Neural progenitor cell (in vitro differentiated cells): ENCODE measurements around the gene CFDP1. TPM values are rescaled to one million over a fixed set of nuclear protein-coding genes. Genes with fewer than 3 reads are reported as not detected.
A peak's percentile ranks its signal among the peaks of the same experiment; 100 is the strongest.

Experiments
- DNase-seq: peaks from one replicate; pipeline ENCODE4 v3.0.0-alpha.2; 2016; ENCODE audit warnings: low spot score
- H2AFZ ChIP-seq: fragments of 200-600 bp; sonication (generic); replicated peaks from 2 replicates; pipeline ENCODE4 v1.6.1; 2016; ENCODE audit warnings: antibody characterized with exemption
- H3F3A ChIP-seq: fragments of 200-600 bp; sonication (generic); 2 replicates; pipeline ENCODE4 v1.6.1; 2016; ENCODE audit warnings: antibody characterized with exemption, low read depth
- H3K27ac ChIP-seq: fragments of 200-600 bp; sonication (generic); 2 replicates; pipeline ENCODE4 v1.5.1; 2016; ENCODE audit warnings: mild to moderate bottlenecking
- H3K27me3 ChIP-seq: fragments of 200-600 bp; sonication (generic); 2 replicates; pipeline ENCODE4 v1.6.1; 2016; ENCODE audit warnings: mild to moderate bottlenecking, moderate library complexity
- H3K36me3 ChIP-seq: fragments of 200-600 bp; sonication (generic); 2 replicates; pipeline ENCODE4 v1.5.1; 2016
- H3K4me1 ChIP-seq: fragments of 200-600 bp; sonication (generic); 2 replicates; pipeline ENCODE4 v1.6.1; 2016; ENCODE audit warnings: mixed run types
- H3K4me2 ChIP-seq: fragments of 200-600 bp; sonication (generic); 2 replicates; pipeline ENCODE4 v1.6.1; 2016
- H3K4me3 ChIP-seq: fragments of 200-600 bp; sonication (generic); 2 replicates; pipeline ENCODE4 v1.5.1; 2016
- H3K79me2 ChIP-seq: fragments of 200-600 bp; sonication (generic); 2 replicates; pipeline ENCODE4 v1.6.1; 2016; ENCODE audit warnings: low read depth
- H3K9ac ChIP-seq: fragments of 200-600 bp; sonication (generic); 2 replicates; pipeline ENCODE4 v1.6.1; 2016
- H3K9me3 ChIP-seq: fragments of 200-600 bp; sonication (generic); 2 replicates; pipeline ENCODE4 v1.5.1; 2016; ENCODE audit warnings: low read depth
- H4K20me1 ChIP-seq: fragments of 200-600 bp; sonication (generic); 2 replicates; pipeline ENCODE4 v1.6.1; 2016; ENCODE audit warnings: low read depth
- H3K27ac Mint-ChIP-seq: 3 replicates; pipeline ENCODE4 v1.8.0; 2021; ENCODE audit warnings: mixed read lengths
- H3K27me3 Mint-ChIP-seq: 2 replicates; pipeline ENCODE4 v1.8.0; 2022; ENCODE audit warnings: low read depth, mild to moderate bottlenecking, inconsistent platforms, moderate library complexity, mixed read lengths; ENCODE audit not compliant: insufficient read depth
- H3K36me3 Mint-ChIP-seq: 3 replicates; pipeline ENCODE4 v1.8.0; 2021; ENCODE audit warnings: mixed read lengths
- H3K4me1 Mint-ChIP-seq: 3 replicates; pipeline ENCODE4 v1.8.0; 2021; ENCODE audit warnings: mixed read lengths
- H3K4me3 Mint-ChIP-seq: 3 replicates; pipeline ENCODE4 v1.8.0; 2021; ENCODE audit warnings: mild to moderate bottlenecking, moderate library complexity, mixed read lengths
- H3K9me3 Mint-ChIP-seq: 3 replicates; pipeline ENCODE4 v1.8.0; 2020; ENCODE audit warnings: mixed read lengths
- EZH2 ChIP-seq: fragments of 200-600 bp; sonication (generic); IDR thresholded peaks from 2 replicates; pipeline ENCODE4 v1.6.1; 2017; ENCODE audit warnings: antibody characterized with exemption, mild to moderate bottlenecking, moderate library complexity
- EZH2phosphoT487 ChIP-seq: fragments of 200-600 bp; sonication (generic); IDR thresholded peaks from 2 replicates; pipeline ENCODE4 v1.6.1; 2017; ENCODE audit warnings: antibody characterized with exemption
- total RNA-seq: library from RNA; depleted of rRNA; stranded (reverse); fragments of >200 nt; gene quantifications from 2 replicates; pipeline ENCODE4 v1.2.3, GENCODE V29; 2015; ENCODE audit warnings: low replicate concordance
- TF ChIP-seq, protein P1 (sequence below): fragments of 200-600 bp; sonication (generic); IDR thresholded peaks from 2 replicates; pipeline ENCODE4 v1.5.1; 2017; ENCODE audit warnings: antibody characterized with exemption, mild to moderate bottlenecking

CFDP1 gene
- total RNA-seq, 1 donor from 2014 or later: 159 TPM

DNA sequence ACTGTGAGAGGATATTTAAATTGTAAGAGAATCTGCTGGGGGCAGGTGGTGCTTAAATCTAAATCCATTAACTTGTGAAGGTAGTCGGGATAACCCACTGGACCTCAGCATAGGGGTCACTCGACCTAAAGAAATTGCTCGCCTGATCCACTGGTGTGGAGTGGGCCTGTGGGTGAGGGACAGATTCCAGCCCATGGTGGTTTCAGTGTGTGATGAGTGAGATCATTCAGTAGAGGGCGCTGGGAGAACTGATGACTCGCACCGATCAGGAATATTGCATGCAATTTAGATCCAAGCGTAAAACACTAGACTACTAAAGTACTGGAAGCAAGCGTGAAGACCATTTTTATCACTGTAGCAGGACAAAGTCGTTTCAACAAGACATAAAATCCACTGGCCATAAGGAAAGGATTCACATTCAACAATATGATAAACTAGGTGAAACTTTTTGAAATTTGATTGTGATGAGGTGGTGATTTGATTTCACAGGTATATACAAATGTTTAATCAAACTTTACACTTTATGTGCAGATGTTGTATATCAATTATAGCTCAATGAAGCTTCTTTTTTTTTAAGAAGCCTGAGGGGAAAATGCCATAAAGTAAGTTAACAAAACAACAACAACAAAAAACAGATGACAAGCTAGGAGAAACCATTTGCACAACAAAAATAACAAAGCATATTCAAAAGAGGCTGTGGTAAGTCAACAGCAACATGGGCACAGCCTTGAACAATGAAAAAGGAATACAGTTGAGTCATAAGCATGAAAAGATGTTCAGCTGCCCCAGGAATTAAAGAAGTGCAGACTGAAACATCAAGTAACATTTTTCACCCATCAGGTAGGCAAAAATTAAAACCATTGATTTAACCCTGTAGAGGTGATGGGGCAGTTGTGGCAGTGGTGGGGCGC lies 38.7 kb upstream of the CFDP1 start:
- Histone ChIP-seq H3K79me2 (no peaks in the 10 kb centered on the region), H3K27ac (no peak overlapping the region), H3F3A (peaks cover 13% of the 10 kb centered on the region), H3K9ac (no peak overlapping the region), H3K27me3 (no peaks in the 10 kb centered on the region), H3K9me3 (no peaks in the 10 kb centered on the region), H3K4me3 (no peak overlapping the region), H3K4me2 (no peak overlapping the region), H4K20me1 (no peaks in the 10 kb centered on the region), H3K36me3 (no peaks in the 10 kb centered on the region), H3K4me1 (no peaks in the 10 kb centered on the region), H2AFZ (no peak overlapping the region)
- Mint-ChIP-seq H3K4me3 (no peak overlapping the region), H3K36me3 (no peaks in the 10 kb centered on the region), H3K9me3 (no peaks in the 10 kb centered on the region), H3K27ac (peak overlapping the region; percentile 67), H3K4me1 (peaks cover 7% of the 10 kb centered on the region), H3K27me3 (peaks cover 2% of the 10 kb centered on the region)
- TF ChIP-seq, protein P1, sequence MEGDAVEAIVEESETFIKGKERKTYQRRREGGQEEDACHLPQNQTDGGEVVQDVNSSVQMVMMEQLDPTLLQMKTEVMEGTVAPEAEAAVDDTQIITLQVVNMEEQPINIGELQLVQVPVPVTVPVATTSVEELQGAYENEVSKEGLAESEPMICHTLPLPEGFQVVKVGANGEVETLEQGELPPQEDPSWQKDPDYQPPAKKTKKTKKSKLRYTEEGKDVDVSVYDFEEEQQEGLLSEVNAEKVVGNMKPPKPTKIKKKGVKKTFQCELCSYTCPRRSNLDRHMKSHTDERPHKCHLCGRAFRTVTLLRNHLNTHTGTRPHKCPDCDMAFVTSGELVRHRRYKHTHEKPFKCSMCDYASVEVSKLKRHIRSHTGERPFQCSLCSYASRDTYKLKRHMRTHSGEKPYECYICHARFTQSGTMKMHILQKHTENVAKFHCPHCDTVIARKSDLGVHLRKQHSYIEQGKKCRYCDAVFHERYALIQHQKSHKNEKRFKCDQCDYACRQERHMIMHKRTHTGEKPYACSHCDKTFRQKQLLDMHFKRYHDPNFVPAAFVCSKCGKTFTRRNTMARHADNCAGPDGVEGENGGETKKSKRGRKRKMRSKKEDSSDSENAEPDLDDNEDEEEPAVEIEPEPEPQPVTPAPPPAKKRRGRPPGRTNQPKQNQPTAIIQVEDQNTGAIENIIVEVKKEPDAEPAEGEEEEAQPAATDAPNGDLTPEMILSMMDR: peak; percentile 72
- TF ChIP-seq EZH2phosphoT487: no peak
- no peak for TF ChIP-seq EZH2
- peak; percentile 69 for DNase-seq

DNA sequence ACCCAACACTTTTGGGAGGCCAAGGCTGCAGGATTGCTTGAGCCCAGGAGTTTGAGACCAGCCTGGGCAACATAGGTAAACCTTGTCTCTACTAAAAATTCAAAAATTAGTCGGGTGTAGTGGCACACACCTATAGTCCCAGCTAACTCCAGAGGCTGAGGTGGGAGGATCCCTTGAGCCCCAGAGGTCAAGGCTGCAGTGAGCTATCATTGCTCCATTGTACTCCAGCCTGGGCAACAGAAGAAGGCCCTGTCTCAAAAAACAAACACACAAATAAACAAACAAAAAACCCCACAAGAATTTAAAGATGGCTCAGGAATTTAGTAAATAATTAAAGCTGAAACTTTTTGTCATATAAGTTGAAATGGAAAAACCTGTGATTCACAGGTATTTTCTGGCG lies 33.5 kb upstream of the CFDP1 start:
- H3K27ac Mint-ChIP-seq: no peak overlapping the region
- no peak for DNase-seq
- peaks cover 22% of the 10 kb centered on the region for H3K79me2 ChIP-seq
- H3K4me3 Mint-ChIP-seq: no peak overlapping the region
- no peak overlapping the region for H3K4me2 ChIP-seq
- H3K27me3 ChIP-seq: no peaks in the 10 kb centered on the region
- H3K9ac ChIP-seq: no peak overlapping the region
- H3K9me3 ChIP-seq: no peaks in the 10 kb centered on the region
- TF ChIP-seq, protein P1: no peak
- peaks cover 6% of the 10 kb centered on the region for H3K4me1 ChIP-seq
- no peak overlapping the region for H3K4me3 ChIP-seq
- H3K36me3 Mint-ChIP-seq: peaks cover 4% of the 10 kb centered on the region
- peaks cover 2% of the 10 kb centered on the region for H3K9me3 Mint-ChIP-seq
- H3K27me3 Mint-ChIP-seq: peaks cover 6% of the 10 kb centered on the region
- H3K4me1 Mint-ChIP-seq: peaks cover 17% of the 10 kb centered on the region
- H4K20me1 ChIP-seq: peaks cover 20% of the 10 kb centered on the region
- no peaks in the 10 kb centered on the region for H3K36me3 ChIP-seq
- H3F3A ChIP-seq: peaks cover 8% of the 10 kb centered on the region
- no peak overlapping the region for H2AFZ ChIP-seq
- H3K27ac ChIP-seq: no peak overlapping the region

DNA sequence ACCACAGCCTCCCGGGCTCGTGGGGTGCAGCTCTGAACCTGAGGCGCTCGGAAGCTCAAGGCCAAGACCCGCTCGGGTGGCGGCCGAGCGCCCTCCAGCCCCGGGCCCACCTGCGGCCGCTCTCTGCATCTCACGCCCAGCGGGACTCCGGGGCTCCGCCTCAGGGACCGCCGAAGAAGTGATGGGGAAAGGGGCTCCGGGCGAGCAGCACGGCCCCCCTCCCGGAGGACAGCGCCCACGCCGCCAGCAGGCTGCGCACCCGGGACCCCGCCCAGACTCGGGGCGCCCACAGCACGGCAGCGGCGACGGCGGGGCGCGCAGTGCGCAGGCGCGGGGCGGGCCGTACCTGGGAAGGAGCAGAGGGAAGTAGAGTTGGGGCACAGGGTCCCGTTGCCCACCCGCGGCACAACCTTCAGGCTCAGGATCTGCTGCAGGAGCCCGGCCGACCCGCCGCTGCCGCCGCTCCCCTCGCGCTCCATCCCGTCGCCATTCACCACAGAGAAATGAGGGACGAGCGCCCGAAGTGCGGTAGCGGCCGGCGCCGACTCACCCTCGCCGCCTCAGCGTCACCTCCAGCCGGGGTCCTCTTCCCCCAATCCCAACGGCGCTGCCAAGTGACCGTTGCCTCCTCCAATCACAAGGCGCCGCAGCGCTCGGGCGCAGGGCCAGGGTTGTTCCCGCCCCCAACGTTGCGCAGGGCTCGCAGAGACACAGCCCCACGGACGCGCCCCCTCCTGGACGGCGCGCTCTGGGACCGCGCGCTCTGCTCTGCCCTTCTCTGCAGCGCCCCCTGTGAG lies 31.0 kb upstream of the CFDP1 start, which contains the start of gene TMEM170A:
TMEM170A (minus strand) TSS at position 568 of the 797 bp plus-strand sequence; CDS start at position 479, 89 bp downstream.
- no peaks in the 10 kb centered on the region for H3K27me3 ChIP-seq
- peak; percentile 100 for DNase-seq
- H4K20me1 ChIP-seq: peaks cover 44% of the 10 kb centered on the region
- H3K27ac ChIP-seq: peak within 1 kb of the TSS; percentile 70
- Mint-ChIP-seq H3K27ac (peak within 1 kb of the TSS; percentile 96), H3K9me3 (peaks cover 2% of the 10 kb centered on the region), H3K36me3 (peaks cover 20% of the 10 kb centered on the region), H3K27me3 (peaks cover 6% of the 10 kb centered on the region), H3K4me1 (peaks cover 29% of the 10 kb centered on the region), H3K4me3 (peak within 1 kb of the TSS; percentile 99)
- TF ChIP-seq, protein P1: peak; percentile 100
- no peak for TF ChIP-seq EZH2phosphoT487
- peak within 1 kb of the TSS; percentile 72 for H3K9ac ChIP-seq
- no peaks in the 10 kb centered on the region for H3K9me3 ChIP-seq
- peak within 1 kb of the TSS; percentile 89 for H3K4me3 ChIP-seq
- peaks cover 46% of the 10 kb centered on the region for H3K79me2 ChIP-seq
- no peaks in the 10 kb centered on the region for H3K36me3 ChIP-seq
- peaks cover 17% of the 10 kb centered on the region for H3K4me1 ChIP-seq
- H2AFZ ChIP-seq: peak within 1 kb of the TSS; percentile 71
- H3F3A ChIP-seq: no peaks in the 10 kb centered on the region
- peak within 1 kb of the TSS; percentile 78 for H3K4me2 ChIP-seq
